ENCODE results near the gene SPTB.

The SPTB gene

DNA sequence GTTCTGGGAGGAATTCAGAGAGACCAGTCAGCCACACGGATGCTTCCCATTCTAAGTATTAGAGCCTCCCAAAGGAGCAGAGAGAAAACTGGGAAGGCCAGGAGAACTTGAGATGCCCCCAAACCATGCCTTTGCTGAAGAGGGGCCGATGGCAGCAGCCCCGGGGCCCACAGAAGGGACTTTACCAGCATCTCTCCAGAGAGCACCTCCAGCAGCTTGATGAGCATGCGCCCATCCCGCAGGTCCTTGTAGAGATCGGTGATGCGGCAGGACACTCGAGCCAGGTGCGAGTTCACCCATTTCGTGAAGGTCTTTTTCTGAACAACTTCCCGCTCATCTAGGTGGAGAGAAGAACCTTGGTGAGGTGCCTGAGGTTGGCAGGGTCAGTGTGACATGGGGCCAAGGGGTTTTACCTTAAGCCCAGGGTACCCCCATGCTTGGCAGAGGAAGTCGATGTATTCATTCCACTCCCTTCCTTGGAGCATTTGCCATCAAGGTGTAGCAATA lies 74.9 kb downstream of the SPTB start:
- no peak for DNase-seq
- in situ Hi-C loops (cut with MboI; ENCODE audit: low pct_unique_long_range_greater_than_20kb, low sequenced_read_pairs) = no loop called here

DNA sequence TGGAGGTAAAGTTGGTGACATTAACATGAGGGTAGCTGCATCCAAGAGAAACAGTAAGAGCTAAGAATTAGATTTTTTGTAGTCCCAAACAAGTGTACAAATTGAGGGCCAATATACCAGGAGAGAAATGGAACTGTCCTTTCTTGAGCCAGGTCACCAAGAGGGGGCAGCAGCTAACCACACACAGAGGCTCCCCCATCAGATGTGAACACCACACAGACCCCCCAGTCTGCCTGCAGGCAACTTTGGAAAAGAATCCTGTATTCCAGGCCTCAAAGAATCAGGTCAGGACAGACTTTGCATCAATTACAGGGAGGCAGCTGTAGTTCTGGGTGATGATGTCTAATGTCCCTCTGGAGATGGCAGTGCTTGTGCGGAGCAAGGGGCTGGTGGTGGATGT lies 77.9 kb downstream of the SPTB start:
- DNase-seq = peak; percentile 19
- in situ Hi-C loops (cut with MboI; ENCODE audit: low pct_unique_long_range_greater_than_20kb, low sequenced_read_pairs) = no loop called here

DNA sequence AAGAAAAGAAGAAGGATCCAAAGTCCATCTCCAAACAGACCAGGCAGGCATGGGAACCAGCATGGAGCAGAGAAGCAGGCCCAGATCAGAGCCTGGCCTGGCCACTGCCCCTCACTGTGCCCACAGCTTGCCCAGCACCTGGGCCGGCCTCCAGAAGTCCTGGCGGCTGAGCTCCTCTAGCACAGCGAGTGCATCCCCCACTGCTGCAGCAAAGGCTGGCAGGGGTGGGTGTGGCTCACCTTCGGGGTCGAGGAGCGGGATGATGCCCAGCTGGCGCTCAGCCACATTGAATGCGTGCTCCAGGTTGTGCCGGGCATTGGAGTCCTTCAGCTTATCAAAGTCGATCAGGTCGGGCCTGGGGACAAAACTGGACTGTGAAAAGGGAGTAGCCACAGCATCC lies 78.7 kb downstream of the SPTB start:
- no peak for DNase-seq
- in situ Hi-C loops (cut with MboI; ENCODE audit: low pct_unique_long_range_greater_than_20kb, low sequenced_read_pairs) = no loop called here

DNA sequence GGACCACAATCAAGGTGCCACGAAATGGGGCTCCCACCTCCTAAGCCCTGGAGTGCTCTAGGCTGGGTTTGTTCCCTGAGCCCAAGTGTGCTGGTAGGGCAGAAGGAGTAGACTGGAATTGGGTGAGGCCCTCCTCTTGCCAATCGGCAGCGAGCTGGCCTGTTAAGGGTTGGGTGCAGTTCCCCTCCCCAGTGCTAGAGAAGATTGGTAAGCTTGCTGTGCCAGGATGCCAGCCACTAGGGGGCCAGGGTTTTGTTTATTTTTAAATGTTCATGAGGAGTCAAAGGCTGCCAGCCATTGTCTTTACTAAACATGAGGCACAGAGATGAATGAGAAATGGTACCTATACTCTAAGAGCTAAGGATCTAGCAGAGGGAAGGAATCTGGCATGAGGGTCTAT lies 79.7 kb downstream of the SPTB start:
- in situ Hi-C loops (cut with MboI; ENCODE audit: low pct_unique_long_range_greater_than_20kb, low sequenced_read_pairs) = no loop called here
- peak; percentile 26 for DNase-seq

DNA sequence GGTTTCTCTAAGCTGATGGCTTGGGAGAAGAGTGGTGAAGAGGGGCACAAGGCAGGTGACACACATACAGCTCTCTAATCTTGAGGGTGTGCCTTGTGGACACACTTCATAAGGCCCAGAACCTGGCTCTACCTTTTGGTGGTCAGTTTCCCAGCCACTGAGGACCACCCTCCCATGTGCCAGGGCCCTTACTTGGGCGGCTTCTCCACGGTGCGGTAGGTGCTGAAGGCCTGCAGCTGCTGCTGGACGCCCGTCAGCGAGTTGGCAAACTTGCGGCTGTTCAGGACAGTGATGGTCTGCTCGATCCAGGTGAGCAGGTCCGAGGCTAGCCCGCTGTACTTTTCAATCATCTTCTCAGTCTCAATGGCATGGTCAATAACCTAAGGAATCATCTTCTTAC lies 80.2 kb downstream of the SPTB start:
- in situ Hi-C loops (cut with MboI; ENCODE audit: low pct_unique_long_range_greater_than_20kb, low sequenced_read_pairs) = no loop called here
- DNase-seq = no peak

DNA sequence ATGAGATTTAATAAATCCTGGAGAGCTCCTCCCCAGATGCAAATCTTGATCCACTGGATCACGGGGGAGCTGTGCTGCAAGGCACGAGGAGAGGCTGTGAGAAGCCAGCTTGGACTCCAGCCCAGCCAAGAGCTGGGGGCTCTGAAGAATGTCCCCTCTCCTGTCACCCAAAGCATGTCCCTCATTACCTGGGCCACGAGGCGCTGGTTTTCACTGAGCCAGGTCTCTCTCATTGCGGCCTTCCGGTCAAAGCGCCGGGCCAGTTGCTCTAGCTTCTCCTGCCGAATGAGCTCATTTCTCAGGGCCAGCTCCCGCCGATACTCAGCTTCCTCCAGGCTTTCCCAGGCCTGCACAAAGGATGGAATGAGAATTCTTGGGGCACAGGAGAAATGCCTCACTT lies 83.3 kb downstream of the SPTB start:
- no peak for DNase-seq
- in situ Hi-C loops (cut with MboI; ENCODE audit: low pct_unique_long_range_greater_than_20kb, low sequenced_read_pairs) = no loop called here

DNA sequence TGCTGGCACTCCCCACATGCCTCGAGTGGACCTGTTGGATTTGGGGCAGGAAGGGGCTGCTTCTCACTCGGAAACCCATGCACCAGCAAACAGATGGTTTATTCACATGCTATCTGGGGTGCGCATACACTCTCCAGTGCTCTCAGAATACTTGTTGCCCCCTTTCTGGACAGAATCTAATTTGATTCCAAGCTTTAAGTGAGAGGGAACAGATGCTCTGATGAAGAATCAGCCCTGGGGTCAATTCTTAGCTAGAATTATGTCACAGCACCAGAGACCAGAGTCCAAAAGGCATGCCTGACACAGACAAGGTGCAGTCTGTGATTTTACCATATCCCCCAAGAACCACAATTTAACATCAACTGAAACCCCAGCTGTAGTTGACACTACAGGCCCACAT lies 83.8 kb downstream of the SPTB start:
- DNase-seq = no peak
- in situ Hi-C loops (cut with MboI; ENCODE audit: low pct_unique_long_range_greater_than_20kb, low sequenced_read_pairs) = no loop called here

DNA sequence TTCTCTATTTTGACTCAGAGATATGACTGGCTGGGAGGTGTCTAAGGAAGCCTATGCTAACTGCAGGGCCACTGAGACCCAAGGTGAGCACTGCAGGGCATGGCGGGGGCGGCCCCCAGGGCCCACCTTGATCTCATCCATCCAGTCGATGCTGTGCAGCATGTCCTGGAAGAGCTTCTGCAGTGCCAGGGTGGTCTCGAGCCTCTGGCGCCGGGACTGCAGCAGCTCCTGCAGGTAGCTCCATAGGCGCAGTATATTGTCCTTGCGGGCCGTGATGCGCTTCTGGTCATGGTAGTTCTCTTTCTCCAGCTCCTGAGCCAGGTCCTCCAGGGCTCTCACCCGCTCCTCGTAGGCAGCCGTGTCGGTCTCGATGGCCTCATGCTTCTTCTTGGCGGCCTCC lies 84.5 kb downstream of the SPTB start:
- no peak for DNase-seq
- in situ Hi-C loops (cut with MboI; ENCODE audit: low pct_unique_long_range_greater_than_20kb, low sequenced_read_pairs) = no loop called here

DNA sequence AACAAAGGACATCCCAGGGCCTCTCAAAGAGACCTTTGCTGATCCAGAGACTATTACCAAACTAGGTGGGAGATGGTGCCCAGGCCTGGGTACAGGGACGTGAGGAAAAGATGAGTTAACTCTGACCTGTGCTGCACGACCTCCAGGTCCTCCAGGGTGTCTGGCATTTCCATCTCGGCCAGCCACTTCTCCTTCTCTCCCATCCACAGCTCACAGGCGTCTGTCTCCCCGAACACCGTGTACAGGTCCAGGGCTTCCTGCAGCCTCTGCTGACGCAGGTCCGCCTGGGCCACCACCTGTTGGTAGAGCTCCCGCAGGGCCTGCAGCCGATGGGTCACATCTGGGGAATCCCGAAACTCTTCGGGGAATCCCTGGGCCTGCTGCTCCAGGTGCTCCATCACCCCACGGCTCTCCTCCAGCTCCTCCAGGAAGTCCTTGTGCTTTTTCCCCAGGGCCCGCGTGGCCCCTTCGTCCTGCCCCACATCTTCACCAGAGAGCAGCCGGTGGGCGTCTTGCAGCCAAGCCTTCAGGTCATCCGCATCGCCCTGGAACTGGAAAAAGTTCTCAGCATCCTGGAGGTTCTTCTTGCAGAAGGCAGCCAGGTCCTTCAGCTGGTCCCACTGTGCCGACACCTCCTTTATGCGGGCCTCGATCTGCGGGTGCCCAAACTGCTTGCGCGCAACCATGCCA lies 86.7 kb downstream of the SPTB start:
- no peak for DNase-seq
- in situ Hi-C loops (cut with MboI; ENCODE audit: low pct_unique_long_range_greater_than_20kb, low sequenced_read_pairs) = no loop called here

DNA sequence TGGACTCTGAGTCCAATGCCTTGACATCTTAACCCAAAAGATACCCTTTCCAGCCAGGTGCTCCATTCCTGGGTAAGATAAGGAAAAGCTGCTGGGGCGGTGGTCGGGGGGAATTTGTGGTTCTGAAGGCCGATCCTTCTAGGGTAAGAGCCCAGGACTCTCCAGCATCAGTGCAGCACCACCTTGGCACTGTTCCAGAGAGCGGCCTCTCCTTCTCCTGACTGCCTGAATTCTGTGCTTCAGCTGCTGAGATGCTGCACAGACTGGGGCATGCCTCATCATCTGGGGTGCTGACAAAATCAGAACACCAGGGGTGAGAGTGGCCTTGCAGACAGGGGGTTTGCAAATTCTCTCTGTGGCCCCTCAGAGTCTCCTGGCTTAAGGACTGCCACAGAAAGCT lies 87.5 kb downstream of the SPTB start:
- in situ Hi-C loops (cut with MboI; ENCODE audit: low pct_unique_long_range_greater_than_20kb, low sequenced_read_pairs) = no loop called here

DNA sequence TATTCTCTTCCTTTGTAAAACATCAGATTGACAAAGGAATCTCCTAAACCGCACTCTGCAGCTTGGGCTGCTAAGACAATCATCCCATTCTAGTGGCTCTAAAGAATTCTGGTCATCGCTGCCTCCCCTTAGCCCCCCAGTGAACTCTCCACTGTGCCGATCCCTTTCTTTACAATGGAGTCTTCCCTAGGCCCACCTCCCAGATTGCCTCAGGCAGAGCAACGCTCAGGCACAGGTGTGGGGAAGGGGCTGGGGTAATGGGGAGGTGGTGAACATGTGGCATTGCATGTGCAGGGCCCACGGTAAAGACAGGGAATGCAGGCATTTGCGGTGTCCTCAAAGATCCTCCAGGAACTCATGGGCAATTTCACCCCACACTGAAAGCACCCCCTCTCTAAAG lies 89.2 kb downstream of the SPTB start:
- no peak for DNase-seq
- in situ Hi-C loops (cut with MboI; ENCODE audit: low pct_unique_long_range_greater_than_20kb, low sequenced_read_pairs) = no loop called here

More for the DNA sequence above, 87.5 kb downstream of the SPTB start:
- DNase-seq = no peak

DNA sequence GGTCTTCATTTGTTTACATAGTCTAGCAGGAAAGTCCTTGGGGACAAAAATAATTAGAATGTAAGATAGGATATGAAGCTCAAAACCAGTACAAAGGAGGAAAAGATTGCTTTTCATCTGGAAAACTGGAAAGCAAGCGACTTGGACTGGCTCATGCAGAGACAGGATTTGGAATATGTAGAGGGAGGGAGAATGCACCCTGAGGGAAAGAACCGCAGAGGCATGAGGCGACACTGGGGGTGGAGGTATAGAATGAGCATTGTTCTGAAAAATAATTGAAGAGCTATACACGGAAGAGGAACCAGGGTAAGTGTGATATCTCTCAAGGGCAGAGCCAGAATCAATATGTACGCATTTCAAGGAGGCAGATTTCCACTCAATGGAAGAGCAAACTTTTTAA lies 90.0 kb downstream of the SPTB start:
- DNase-seq = no peak
- in situ Hi-C loops (cut with MboI; ENCODE audit: low pct_unique_long_range_greater_than_20kb, low sequenced_read_pairs) = no loop called here

DNA sequence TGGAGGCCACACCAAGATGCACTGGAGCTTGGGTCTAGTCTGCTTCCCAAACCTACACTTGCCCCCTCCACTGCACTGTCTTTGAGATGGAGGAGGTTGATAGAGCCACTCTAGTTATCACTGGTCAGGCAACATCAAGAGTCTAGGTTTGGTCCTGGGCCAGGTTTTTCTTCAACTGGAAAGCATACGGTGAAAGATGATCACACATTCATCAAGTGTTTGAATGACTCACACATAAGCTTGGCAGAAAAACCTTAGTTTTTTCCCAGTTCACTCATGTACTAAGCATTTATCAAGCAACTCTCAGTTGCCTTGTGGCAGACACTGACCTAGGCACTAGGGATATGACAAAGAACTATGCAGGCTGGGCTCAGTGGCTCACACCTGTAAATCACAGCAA lies 91.0 kb downstream of the SPTB start:
- in situ Hi-C loops (cut with MboI; ENCODE audit: low pct_unique_long_range_greater_than_20kb, low sequenced_read_pairs) = no loop called here
- no peak for DNase-seq

DNA sequence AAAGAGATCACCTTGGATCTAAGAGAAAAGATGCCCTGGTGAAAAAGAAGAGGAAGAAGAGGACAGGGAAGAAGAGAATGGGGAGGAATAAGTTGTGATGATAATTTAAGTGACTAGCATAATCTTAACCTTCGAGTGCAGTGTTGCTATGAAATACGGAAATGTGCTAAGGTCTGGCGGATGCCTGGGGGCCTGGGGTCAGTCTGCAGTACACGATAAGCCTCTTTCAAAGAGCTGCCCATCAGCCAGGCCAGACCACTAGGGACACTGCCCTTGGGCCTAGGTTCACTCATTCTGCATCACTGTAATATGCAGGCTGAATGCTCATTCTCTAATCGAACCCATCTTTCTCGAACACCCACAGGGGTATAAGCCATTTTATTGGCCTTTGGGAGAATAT lies 92.1 kb downstream of the SPTB start:
- DNase-seq = no peak
- in situ Hi-C loops (cut with MboI; ENCODE audit: low pct_unique_long_range_greater_than_20kb, low sequenced_read_pairs) = no loop called here

DNA sequence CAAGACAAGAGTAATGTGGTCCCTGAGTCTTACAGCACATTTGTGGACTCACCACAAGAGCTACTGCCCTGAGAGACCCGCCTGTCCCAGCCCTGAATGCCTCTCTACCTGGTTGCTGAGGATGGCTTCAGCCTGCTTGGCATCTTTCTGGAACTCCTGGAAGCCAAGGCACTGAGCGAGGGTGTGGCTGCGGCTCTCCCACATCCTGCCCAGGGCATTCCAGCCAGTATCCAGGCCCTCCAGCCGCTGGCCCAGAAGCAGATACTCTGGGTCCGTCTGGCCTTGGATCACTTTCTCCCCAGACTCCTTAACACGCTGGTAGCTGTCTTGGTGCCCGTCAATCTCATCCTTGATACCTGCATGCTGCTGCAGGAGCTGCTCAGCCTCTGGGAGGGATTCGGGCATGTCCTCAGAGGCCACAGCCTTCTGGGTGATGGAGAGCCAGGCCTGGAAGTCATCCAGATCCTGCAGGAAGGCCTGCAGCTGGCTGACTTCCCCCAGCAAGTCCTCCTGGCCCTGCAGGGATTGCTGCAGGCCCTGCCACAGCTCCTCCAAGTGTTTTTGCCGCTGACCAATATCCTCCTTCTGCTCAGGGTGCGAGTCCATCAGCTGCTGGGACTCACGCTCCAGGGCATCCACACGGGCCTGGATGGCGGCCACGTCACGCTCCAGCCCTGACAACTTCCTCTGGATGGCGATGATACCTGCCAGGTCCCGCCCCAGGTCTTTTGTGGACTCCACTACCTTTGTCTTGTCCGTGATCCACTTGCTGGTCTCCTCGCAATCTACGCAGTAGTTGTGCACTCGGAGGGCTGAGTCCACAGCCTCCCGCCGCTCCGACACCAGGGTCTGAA lies 93.2 kb downstream of the SPTB start:
- in situ Hi-C loops (cut with MboI; ENCODE audit: low pct_unique_long_range_greater_than_20kb, low sequenced_read_pairs) = no loop called here
- no peak for DNase-seq

DNA sequence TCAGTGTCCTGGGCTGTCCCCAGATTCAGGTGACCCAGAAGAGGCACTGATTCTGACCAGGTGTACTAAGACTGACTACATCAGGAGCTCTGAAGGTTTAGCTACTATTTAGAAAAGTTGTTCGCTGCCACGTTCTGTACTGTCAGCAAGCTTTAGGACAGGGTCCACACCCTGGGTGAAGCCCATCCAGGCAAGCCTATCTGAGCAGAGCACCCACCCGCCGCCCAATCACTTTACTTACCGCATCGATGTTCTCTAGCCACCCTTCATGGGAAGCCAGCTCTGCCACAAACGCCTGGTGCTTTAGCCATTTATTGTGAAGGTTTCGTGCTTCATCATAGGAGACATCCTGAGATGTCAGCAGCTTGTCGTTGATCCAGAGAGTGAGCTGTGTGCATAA lies 95.7 kb downstream of the SPTB start:
- DNase-seq = no peak
- in situ Hi-C loops (cut with MboI; ENCODE audit: low pct_unique_long_range_greater_than_20kb, low sequenced_read_pairs) = no loop called here

DNA sequence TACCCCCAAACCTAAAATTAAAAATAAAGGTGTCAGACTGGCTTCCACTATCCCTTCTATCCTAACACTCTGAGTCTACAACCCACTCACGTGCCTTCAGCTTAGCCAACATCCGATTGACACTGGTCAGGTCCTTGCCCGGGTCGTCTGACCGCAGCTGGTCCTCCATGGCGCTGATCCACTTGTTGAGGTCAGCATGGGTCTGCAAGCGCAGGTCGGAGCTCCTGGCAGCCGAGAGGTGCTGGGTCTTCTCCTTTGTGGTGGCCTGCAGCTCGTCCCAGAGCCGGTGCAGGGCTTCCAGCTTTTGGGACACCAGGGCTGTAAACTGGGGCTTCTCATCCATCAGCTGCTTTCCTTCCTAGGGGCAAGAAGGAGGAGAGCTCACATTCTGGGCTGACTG lies 97.5 kb downstream of the SPTB start:
- in situ Hi-C loops (cut with MboI; ENCODE audit: low pct_unique_long_range_greater_than_20kb, low sequenced_read_pairs) = no loop called here

DNA sequence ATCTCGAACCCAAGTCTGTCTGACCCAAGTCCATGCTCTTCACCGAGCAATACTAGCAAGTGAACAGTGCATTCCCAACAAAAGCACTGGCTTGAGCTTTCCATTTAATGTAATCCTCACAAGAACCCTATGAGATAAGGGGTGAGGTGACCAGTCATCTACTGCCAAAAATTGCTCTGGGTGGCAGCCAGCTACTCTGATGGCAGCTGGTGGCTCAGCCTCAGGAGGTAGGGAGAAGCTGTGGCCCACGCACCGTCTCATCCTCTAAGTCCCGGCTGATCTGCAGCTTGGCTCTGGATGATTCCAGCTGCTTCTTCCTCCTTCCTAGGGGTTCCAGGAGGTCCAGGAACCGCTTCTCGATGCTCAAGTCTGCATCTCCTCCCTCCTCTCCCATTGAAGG lies 100.2 kb downstream of the SPTB start:
- in situ Hi-C loops (cut with MboI; ENCODE audit: low pct_unique_long_range_greater_than_20kb, low sequenced_read_pairs) = no loop called here
- no peak for DNase-seq

More for the DNA sequence above, 97.5 kb downstream of the SPTB start:
- no peak for DNase-seq

DNA sequence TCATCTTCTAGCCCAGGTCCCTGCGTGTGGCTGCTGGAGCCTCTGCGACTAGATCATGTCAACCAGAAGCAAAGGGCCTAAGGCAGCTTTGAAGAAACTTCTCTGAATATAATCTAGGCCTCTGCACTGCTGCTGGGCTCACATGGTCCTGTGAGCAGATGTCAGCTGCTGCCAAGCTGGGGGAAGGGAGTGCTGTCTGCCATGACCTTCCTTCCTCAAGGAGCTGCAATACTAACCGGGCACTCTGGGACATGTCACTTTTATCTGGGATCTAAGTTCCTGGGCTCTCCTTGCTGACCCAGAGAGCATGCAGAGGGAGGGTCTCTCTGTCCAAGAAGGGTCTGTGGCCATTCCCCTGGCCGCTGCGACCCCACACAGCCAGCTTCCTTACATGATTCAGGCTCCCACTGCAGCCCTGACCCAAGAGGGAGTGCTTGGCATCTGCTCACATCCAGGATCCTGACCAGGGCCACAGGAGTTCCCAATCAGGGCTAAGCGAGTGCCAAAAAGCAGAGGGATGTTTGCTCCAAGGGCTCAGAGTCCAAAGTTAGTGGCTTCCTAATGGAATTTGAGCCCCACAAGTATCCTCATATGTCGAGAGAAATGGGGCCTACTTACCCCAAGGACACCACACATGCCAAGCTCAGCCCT lies 101.5 kb downstream of the SPTB start:
- in situ Hi-C loops (cut with MboI; ENCODE audit: low pct_unique_long_range_greater_than_20kb, low sequenced_read_pairs) = no loop called here

DNA sequence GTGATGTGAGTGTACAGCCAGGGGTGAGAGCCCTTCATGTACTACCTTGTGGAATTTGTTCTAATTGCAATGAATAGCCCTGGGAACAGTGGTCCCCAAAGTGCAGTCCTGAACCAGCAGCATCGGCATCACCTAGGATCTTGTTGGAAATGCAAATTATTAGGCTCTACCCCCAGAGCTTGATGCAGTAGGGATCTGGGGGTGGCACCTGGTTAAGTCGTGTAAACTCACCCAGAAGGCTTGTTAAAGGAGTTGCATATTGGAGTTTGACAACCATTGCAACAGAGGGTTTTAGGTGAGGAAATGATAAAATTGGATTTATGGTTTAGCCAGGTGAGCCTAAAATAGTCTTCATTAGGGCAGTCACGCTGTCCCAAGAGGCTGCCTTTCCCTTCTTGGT lies 102.2 kb downstream of the SPTB start:
- in situ Hi-C loops (cut with MboI; ENCODE audit: low pct_unique_long_range_greater_than_20kb, low sequenced_read_pairs) = no loop called here
- no peak for DNase-seq

More for the DNA sequence above, 101.5 kb downstream of the SPTB start:
- DNase-seq = no peak
